Measurements from ENCODE around the gene CXCR3.

CXCR3 gene

DNA sequence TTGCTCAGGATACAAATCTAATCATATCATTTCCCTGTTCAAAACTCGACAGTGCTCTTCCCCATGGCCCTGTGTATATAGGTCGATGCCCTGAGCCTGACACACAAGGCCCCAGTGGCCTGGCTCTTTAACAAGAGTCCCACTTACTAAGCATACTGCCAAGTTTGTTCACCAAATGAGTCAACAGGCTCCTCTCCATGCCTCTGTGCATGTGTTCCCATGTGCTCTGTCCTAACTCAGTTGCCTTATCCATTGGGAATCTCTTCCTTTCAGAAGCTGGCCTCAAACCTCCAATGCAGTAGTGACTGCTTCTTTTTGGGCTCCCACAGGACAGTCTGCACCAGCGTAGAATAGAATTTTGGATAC lies 18.9 kb upstream of the CXCR3 start:
- DNase-seq (ENCODE audit: low read depth in 2 of 2): no peak

DNA sequence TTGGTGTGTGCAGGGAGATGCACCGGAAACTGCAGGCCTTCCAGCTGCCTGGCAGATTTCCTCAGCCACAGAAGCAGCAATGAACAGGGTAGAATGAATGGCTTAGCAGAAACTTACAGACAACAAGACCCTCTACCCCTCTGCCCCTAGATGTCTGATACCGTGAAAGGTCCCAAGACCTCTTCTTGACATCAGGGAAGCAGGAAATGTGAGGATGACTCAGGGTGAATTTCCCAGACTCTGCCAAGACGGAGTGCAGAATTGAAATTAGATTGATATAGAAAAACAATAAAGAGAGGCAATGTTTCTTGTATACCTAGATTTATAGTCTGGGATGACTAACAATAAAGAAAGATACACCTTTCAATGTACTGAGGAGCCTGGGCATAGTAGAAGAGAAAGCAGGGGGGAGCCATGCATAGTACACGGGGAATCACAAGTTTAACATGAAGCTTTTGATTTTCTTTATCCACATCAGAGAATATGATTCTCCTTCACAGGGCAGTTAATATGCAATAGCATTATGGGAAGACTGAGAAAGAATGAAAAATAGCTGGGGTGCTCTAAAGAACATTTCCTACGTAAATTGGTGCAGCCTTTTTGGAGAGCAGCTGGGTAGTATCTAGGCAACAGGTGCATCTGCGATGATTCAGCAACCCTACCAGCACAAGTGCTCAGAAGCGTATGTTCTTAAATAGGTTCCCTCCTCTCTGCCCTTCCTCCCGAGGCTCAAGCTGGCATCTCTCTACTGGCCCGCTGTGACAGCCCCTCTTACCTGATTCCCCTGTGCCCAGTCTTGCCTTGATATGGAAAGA lies 18.3 kb upstream of the CXCR3 start:
- no peak for DNase-seq (ENCODE audit: low read depth in 2 of 2)

DNA sequence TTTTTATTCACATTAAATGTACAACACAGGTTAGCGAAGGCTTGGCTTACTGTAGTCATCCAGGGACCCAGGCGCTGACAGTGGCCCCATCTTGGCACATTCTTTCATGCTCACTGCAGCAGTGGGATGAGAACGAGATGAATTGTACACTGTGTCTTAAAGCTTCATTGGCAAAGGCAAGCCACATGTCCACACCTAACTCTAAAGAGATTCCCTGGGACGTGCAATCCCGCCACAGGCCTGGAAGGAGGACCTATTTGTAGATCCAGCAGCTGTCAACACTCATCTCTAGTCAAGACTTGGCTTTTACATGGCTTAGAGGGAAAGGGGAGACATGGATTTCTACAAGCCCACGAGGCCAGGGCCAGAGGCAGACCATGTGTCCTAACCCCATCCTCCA lies 16.1 kb upstream of the CXCR3 start:
- DNase-seq (ENCODE audit: low read depth in 2 of 2): no peak

DNA sequence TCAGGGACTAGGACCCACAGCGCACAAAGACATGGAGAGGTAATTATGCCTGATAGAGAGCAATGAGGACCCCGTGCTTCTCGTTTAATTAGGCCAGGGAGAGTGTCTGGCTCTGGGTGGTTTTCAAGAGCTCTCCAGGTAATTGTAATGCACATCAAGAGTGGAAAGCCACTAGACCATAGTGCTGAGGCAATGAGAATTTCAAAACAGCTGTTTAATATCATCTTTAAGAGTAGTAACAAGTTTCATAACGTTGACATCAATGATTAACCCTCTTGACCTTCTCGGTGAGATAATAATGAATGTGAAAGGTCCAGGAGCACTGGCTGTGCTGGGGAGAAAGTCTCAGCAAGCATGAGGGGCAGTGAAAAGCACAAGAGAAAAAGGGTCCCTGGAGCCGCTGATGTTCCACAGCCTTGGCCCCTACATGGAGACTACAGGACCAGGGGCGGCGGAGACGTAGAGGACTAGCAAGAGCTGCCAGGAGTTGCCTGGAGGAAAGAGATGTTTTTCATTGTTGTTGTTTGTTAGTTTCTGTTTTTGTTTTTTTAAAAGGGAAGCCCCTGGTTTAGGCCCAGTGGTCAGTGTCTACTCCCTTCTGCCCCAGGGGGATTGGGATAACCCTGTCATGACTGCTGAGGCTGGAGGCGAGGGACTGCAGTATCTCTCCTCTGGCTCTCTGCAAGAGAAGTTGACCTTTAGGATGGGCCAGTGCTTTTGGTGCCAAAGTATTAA lies 14.8 kb upstream of the CXCR3 start:
- DNase-seq (ENCODE audit: low read depth in 2 of 2): no peak

DNA sequence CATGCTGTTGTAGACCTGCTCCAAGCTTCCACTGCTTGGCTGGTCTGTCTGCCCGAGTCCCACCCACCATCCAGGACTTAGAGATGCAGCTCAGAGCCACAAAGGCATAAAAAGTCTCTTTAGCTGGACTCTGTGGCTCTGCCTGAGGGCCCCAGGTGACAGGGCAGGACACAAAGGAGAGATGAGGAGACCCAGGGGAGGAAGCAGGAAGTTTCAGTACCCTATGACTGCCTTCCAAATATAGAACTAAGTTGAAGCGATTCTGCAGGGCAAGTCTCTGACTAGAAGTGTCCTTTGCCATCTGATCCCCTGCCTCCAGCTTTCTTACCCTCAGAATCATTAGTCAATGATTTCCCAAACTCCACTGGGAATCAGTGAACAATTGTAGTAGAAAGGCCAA lies 11.2 kb upstream of the CXCR3 start:
- DNase-seq (ENCODE audit: low read depth in 2 of 2): no peak

DNA sequence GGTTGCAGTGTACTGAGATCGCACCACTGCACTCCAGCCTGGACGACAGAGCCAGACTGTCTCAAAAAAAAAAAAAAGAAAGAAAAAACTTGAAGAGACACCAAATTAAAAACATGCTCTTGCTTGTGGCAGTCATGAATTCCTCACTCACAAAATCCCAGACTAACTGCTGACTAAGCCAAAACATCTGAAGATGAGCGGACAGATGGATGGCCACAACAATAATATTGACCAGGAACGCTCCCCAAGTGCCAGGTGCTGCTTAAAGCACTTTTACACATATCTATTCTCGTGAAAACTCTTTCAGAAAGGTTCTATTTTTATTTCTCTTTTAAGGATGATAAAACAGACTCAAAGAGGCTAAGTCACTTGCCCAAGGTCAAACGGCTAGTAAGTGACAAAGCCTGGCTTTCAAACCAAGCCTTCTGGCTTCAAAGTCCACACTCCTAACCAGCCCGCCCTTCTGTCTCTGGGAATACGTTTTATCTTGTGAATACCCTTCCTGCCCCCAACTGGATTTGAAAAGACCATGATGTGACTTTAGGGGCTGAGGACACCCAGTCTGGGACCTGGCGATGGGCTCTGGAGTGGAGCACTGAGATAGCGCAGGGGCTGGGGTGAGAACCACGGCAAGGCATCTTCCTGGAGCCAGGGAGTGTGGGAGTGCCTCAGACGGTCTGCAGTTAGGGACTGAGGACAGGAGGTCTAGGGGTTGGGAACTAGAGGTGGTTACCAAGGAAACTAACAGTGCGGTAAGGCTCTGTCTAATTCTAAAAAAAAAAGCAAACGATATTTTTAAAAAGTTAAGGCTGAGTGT lies 9.5 kb upstream of the CXCR3 start:
- no peak for DNase-seq (ENCODE audit: low read depth in 2 of 2)

DNA sequence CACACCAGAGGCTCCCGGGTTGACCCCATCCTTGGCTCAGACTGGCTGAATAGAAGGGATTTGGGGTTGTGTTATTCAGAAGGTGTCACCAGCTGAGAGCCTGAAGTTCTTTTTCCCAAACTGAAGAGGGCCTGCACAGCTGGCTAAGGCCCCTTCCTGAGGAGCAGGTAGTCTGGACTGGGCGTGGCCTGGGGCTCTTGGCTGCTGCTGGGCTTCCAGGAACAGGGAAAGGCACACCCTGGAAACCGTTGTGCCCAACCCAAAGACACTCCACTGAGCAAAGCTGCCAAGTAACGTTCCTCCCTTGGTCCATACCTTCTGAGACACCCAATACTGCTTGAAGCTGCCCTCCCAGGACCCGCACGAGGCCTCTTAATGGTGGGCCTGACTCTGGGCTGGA lies 8.3 kb upstream of the CXCR3 start:
- DNase-seq (ENCODE audit: low read depth in 2 of 2): no peak

DNA sequence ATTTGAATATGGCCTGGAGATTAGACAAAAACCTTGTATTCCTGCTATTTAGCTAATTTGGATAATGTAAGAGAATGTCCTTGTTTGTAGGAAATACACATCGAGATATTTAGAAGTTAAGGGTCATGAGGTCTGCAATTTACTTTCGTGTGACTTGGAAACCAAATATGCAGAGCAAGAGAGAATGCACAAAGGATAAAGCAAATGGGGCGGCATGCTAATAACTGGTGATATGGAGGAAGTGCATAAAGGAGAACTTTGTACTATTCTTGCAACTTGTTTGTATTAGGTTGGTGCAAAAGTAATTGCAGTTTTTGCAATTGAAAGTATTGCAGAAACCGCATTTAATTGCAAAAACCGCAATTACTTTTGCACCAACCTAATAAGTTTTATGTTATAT lies 7.2 kb upstream of the CXCR3 start:
- DNase-seq (ENCODE audit: low read depth in 2 of 2): no peak

DNA sequence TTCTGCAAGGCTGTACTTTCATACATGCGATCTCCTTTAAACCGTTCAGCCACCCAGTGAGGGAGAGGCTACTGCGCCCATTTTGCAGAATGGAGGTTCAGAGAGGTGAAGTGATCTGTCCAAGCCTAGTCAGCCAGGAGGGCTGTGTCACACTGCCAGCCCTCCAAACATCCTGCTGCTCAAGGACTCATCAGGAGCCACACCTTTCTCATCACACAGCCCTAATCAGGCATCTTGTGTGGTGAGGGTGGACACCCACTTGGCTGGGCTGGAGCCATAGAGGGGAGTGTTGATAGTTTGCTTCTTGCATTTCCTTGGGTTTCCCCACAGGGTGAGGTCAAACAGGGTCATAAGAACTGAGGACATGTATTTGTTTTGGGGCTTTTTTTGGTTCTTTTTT lies 5.4 kb upstream of the CXCR3 start:
- no peak for DNase-seq (ENCODE audit: low read depth in 2 of 2)

DNA sequence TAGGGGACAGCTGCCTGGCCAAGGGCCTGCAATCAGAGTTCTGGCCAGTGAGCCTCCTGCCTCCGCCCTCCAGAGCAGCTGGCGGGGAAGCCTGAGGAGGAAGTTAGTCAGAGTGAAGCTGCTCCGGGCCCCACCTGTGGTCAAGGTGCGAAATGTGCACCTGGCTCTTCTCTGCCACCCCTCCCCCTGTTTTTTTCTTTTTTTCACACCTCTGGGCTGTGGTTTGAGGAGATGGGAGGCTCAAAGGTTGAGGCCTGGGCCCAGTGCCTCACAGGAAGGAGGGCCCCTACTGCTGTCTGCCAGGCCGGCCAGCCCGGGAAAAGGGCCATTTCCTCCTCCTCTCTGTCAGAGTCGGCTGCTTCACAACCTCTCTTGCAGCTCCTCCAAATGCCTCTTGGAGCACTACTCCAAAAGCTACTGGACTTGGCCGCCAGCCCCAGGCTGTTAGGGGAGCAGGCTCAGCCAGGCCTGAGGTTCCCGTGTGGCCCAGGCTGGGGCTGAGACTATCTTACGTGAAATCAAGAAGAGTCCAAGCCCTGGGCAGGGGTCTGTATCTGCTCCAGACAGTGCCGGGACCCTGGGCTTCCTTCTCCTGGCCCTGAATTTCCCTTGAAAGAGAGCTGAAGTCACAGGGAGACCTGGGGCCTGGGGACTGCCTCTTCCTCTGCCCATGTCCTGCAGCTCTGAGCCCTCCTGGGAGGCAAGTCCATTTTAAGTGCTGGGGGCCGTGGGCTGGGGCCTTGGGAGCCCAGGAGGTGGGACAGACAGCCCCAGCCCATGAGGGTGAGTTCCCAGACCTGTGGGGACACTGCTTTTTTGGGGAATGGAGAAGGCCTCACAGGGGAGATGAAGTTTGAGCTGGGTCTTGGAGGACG lies 4.5 kb upstream of the CXCR3 start:
- DNase-seq (ENCODE audit: low read depth in 2 of 2): peak in 1 of 2 donors; percentile 61

DNA sequence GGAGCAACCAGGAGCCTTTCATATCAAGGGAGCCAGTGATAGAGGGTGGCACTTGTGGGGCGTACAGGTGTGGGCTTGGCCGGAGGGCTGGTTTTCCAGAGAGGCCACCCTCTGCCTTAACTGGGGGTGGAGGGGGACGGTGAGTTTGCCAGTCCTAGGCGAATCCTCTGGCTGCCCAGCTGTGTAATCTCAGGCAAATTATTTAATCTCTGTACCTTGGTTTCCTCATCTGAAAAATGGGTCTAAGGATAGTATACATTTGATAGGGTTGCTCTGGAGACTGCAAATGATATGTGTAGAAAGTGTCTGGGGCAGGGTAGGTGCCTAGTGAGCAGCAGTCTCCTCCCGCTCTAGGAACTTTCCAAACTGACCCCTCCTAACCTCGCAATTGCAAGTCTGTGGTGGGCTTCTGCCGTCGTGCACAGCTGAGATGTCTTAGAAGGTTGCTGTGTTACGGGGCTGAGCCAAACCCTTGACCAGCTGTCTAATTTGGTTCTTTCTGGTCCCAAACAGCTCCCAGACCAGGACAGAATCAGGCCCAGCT lies 3.8 kb upstream of the CXCR3 start:
- no peak for DNase-seq (ENCODE audit: low read depth in 2 of 2)

DNA sequence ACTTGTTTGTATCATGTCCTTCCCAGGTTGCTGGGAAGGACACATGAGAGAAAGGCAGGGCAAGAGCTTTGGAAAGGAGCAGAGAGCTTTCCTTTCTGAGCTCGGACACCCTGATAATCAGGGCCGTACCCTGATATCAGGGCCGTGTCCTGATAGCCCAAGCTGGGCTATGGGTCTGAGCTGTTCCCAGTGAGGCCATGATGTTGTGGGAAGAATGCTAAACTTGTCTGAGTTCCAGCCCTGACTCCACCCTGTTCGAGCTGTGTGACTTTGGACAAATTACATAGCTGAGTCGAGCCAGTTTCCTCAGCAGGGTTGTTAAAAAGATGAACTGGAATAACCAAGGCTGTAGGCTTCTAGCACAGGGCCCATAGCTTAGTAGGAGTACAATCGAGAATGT lies 3.3 kb upstream of the CXCR3 start:
- no peak for DNase-seq (ENCODE audit: low read depth in 2 of 2)

DNA sequence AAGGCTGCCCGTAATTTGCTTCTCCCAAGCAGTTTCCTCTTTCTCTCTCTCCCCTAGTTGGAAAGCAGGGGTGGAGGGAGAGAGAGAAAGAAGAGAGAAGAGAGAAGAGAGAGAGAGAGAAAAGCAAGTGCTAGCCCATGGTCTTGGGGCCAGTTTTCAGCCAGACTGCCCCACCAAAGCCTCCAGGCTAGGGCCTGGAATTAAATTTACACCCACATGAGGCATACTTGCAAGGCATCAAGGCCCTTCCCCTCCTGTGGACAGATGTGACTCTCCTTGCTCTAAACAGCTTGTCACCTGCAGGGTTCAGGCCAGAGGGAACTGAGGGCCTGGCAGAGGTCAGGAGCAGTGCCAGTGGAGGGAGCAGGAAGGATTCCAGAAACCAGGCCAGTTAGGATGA lies 1.7 kb upstream of the CXCR3 start:
- DNase-seq (ENCODE audit: low read depth in 2 of 2): no peak

DNA sequence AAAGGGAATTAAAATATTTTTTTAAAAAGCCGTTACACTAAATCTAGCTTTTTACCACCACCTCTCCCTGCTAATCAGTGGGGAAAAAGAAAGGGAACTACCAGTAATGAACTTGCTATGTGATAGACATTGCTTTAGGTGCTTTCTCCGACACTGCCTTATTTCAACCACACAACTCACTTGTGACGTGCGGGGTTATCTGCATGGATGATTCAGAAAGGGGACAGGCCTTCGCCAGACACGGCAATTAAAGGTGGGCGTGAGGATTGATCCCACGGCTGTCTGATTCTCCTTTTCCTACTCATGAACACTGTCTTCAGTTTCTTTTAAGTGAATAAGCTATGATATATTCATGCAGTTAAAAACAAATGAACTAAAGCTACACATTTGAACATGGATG lies 882 bp upstream of the CXCR3 start:
- DNase-seq (ENCODE audit: low read depth in 2 of 2): peak; percentile 63 to 69

DNA sequence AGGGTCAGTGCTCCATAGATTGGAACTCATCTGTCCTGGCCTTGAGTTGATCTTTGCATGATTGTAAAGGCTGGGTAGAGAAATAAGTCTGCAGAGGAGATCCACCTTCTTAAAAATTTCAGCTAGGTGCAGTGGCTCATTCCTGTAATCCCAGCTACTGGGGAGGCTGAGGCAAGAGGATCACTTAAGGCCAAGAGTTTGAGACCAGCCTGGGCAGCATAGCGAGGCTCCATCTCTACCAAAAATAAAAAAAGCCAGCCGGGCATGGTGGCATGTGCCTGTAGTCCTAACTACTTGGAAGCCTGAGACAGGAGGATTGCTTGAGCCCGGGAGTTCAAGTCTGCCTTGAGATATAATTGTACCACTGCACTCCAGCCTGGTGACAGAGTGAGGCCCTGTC lies 476 bp upstream of the CXCR3 start:
- no peak for DNase-seq (ENCODE audit: low read depth in 2 of 2)

DNA sequence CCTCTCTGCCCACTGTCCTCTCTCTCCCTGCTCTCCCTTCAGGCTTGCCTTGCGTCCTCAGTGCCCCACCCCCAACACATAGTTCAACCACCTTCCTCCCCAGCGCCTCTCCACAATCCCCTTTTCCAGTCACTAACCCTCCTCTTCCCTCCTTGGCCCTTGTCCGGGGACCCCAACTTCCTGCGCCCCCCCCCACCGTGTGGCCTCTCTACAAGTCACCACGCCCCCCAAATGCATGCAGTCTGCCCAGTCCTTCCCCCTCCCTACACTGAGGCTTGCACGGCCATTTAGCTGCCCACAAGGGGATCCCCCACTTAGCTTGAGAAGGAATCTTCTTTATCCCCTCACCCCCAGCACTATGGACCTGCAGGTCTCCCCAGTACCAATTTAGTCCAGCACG lies 569 bp downstream of the CXCR3 start:
- DNase-seq (ENCODE audit: low read depth in 2 of 2): no peak

DNA sequence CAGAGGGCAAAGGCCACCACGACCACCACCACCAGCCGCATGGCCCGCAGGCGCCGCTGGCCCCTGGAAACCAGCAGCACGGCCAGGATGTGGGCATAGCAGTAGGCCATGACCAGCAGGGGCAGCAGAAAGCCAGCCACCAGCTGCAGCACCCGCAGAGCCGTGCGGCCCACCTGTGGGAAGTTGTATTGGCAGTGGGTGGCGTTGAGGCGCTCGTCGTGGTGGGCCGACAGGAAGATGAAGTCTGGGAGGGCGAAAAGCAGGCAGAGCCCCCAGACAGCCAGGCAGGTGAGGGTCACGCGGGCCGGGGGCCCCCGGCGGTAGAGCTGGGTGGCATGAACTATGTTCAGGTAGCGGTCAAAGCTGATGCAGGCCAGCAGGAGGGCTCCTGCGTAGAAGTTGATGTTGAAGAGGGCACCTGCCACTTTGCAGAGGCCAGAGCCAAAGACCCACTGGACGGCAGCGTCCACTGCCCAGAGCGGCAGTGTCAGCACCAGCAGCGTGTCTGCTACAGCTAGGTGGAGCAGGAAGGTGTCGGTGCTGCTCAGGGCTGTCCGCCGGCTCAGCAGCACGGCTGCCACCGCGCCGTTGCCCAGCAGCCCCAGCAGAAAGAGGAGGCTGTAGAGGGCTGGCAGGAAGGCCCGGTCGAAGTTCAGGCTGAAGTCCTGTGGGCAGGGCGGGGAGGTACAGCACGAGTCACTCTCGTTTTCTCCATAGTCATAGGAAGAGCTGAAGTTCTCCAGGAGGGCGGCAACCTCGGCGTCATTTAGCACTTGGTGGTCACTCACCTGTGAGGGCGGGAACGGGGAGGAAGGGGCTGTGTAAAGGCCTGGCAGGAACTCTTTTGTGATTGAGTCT lies 1.4 kb downstream of the CXCR3 start:
- DNase-seq (ENCODE audit: low read depth in 2 of 2): peak in 1 of 2 donors; percentile 38

DNA sequence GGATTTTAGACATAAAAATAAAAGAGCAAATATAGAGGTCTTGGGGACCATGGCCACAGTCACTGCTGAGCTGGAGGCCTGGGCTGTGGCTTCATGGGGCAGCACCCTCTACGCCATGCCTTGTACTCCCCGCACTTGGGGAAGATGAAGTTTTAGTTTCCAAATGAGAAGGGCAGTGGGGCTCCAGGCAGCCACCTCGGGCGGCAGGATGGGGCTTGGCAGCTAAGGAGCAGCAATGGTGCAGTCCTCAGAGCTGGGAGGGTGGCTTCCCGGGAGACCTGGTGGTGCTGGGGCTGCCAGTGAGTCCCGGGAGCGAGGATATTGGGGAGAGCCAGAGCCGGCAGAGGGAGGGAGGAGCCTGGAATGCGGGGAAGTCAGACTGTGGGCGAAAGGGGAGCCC lies 2.4 kb downstream of the CXCR3 start:
- no peak for DNase-seq (ENCODE audit: low read depth in 2 of 2)

DNA sequence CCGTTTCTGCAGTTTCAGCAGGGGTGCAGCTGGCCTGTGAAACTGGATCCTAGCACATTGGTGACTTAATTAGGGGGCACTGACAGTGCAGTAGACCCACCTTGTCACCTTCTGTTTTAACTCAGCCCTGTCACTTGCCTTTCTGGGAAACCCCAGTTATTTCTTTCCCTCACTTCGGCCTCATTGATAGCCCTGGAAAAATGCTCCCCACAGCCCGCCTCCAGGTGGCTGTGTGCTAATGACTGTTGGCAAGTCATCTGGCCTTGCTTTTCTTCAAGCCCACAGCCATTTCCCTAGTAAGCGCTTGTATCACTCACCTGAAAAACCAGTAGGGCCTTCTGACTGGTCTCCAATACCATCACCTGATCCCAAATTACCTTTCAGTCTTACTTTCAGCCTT lies 3.3 kb downstream of the CXCR3 start:
- no peak for DNase-seq (ENCODE audit: low read depth in 2 of 2)

DNA sequence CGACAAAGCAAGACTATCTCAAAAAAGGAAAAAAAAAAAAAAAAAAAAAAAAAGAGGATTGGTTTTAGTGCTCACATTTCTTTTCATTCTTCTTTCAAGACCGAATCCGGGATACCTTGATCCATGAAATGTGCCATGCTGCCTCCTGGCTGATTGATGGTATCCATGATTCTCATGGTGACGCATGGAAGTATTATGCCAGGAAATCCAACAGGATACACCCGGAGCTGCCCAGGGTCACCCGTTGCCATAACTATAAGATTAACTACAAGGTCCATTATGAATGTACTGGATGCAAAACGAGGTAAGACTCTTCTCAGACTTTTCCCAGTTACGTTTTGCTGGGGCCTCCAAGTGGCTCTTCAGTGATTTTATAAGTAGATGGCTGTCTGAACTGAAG lies 6.1 kb downstream of the CXCR3 start:
- DNase-seq (ENCODE audit: low read depth in 2 of 2): no peak
